B cell (primary cell): Measurements from ENCODE around the gene HAGH.

Experiments used
- CTCF ChIP-seq: fragments of 200-600 bp; IDR thresholded peaks from one replicate; pipeline ENCODE4 v1.8.0; 2022; ENCODE audit warnings: antibody characterized with exemption, mild to moderate bottlenecking
- EZH2 ChIP-seq: IDR thresholded peaks from 2 replicates; pipeline ENCODE4 v1.6.1; 2012; ENCODE audit warnings: borderline replicate concordance, low read depth, mild to moderate bottlenecking, moderate library complexity, low read length; ENCODE audit not compliant: insufficient read depth, poor library complexity, severe bottlenecking

DNA sequence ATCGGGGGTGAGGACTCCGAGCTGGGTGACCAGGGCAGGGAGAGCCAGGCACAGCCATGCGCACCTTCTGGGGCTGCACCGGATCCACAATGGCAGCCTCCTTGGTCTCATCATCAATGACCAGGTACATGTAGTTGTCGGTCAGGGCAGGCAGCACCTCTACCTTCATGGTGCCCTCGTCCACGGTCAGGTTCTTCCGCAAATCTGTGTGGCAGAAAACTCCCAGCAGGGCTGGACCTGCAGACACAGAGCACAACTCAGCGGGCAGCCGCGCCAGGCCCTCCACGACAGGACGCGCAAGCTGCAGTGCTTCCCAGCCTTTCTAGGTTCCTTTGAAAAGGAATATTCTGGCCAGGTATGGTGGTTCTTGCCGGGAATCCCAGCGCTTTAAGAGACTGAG is 3.8 kb downstream of the HAGH start:
- TF ChIP-seq CTCF, result no peak
- no peak for TF ChIP-seq EZH2
